Measurements from ENCODE around the gene IDE.
"Not testable (repeated sequence)": the region's sequence is repeated elsewhere in the genome, so short reads cannot be mapped to it uniquely, and the experiment has no call there.

The IDE gene

GRCh38 chr10:92413519-92413918 is 160.4 kb downstream of the IDE start:
- DNase-seq: no peak

GRCh38 chr10:92413011-92413410 is 160.9 kb downstream of the IDE start:
- DNase-seq: no peak

GRCh38 chr10:92411406-92411805 is 162.5 kb downstream of the IDE start:
- no peak for DNase-seq

- DNase-seq: no peak
Measured at GRCh38 chr10:92410501-92410900, 163.4 kb downstream of the IDE start.

- no peak for DNase-seq
Measured at GRCh38 chr10:92408017-92408361, 165.9 kb downstream of the IDE start.

- DNase-seq: no peak
Measured at GRCh38 chr10:92407305-92408016, 166.4 kb downstream of the IDE start.

- DNase-seq: no peak
Measured at GRCh38 chr10:92405419-92405924, 168.4 kb downstream of the IDE start.

- no peak for DNase-seq
Measured at GRCh38 chr10:92404612-92405418, 169.1 kb downstream of the IDE start.

- not testable (repeated sequence) for DNase-seq
Measured at GRCh38 chr10:92402234-92402633, 171.7 kb downstream of the IDE start.

All from left hindlimb (tissue), 1 donor.